GM12878 (cell line): ENCODE results near the gene FEN1.

Source experiments
- CHD1 ChIP-seq: IDR thresholded peaks from 2 replicates; pipeline ENCODE4 v1.6.1; 2012; ENCODE audit warnings: low read depth, low read length, improper control_type of control experiment
- CTCF ChIP-seq, 3 experiments: IDR thresholded peaks in 2 of 3; conservative IDR thresholded peaks in 1 of 3; 2 replicates each; pipeline ENCODE4 v1.5.1; 2011; ENCODE audit warnings: low read depth in 3 of 3, low read length in 3 of 3, mild to moderate bottlenecking in 3 of 3, control low read depth in 2 of 3, moderate library complexity in 2 of 3, inconsistent platforms in 1 of 3, mixed read lengths in 1 of 3; ENCODE audit not compliant: control insufficient read depth in 2 of 3, insufficient read depth in 1 of 3; ENCODE audit errors: extremely low read depth in 1 of 3

GRCh38 chr11:61744181-61744580 is 48.5 kb upstream of the FEN1 start:
- TF ChIP-seq CHD1 (no peak), CTCF (IDR thresholded peaks at IDR 0.05 in 2 of 3, conservative IDR thresholded peaks at IDR 0.05 in 1 of 3; ENCODE audit: control insufficient read depth in 2 of 3, extremely low read depth in 1 of 3, insufficient read depth in 1 of 3, low read depth in 3 of 3, low read length in 3 of 3) (no peak)
